ENCODE measurements around the gene GRID1.

Gene GRID1

GRCh38 chr10:86359111-86359510, 7.5 kb downstream of the GRID1 start:
- Histone ChIP-seq H3K27ac (ENCODE audit: low read depth, low read length, poor library complexity, severe bottlenecking) (no peak overlapping the region), H3K27me3 (ENCODE audit: insufficient read depth, low read length) (no peaks in the 10 kb centered on the region), H3K9me2 (ENCODE audit: low read depth, low read length) (no peaks in the 10 kb centered on the region), H3K4me2 (ENCODE audit: low read length) (no peak overlapping the region), H3K79me2 (ENCODE audit: insufficient read depth, low read length) (no peaks in the 10 kb centered on the region), H3K4me3 (ENCODE audit: low read depth, low read length, poor library complexity, severe bottlenecking) (no peak overlapping the region), H3K36me3 (ENCODE audit: insufficient read depth, low read length) (no peaks in the 10 kb centered on the region), H3K4me1 (ENCODE audit: insufficient read depth, low read length, severe bottlenecking) (no peaks in the 10 kb centered on the region), H3K9ac (ENCODE audit: low read length) (no peak overlapping the region), H2AFZ (ENCODE audit: low read length) (no peak overlapping the region), H3K9me3 (ENCODE audit: low read length) (no peaks in the 10 kb centered on the region), H4K20me1 (ENCODE audit: insufficient read depth, low read length) (no peaks in the 10 kb centered on the region), H3F3A (ENCODE audit: insufficient read depth, low read length) (no peaks in the 10 kb centered on the region)
- TF ChIP-seq EZH2 (IDR thresholded peaks at IDR 0.05; ENCODE audit: borderline replicate concordance, low read length) (no peak), CTCF (IDR thresholded peaks at IDR 0.05; ENCODE audit: low read length) (no peak)

- H3K4me3 ChIP-seq (ENCODE audit: low read depth, low read length, poor library complexity, severe bottlenecking), result no peak overlapping the region
- TF ChIP-seq CTCF (IDR thresholded peaks at IDR 0.05; ENCODE audit: low read length) (no peak), EZH2 (IDR thresholded peaks at IDR 0.05; ENCODE audit: borderline replicate concordance, low read length) (no peak)
- H3K9me3 ChIP-seq (ENCODE audit: low read length), result no peaks in the 10 kb centered on the region
- H2AFZ ChIP-seq (ENCODE audit: low read length), result no peak overlapping the region
- H3K9ac ChIP-seq (ENCODE audit: low read length), result no peak overlapping the region
- no peaks in the 10 kb centered on the region for H3K4me1 ChIP-seq (ENCODE audit: insufficient read depth, low read length, severe bottlenecking)
- H3K36me3 ChIP-seq (ENCODE audit: insufficient read depth, low read length), result no peaks in the 10 kb centered on the region
- H3K4me2 ChIP-seq (ENCODE audit: low read length), result no peak overlapping the region
- H3K27ac ChIP-seq (ENCODE audit: low read depth, low read length, poor library complexity, severe bottlenecking), result no peak overlapping the region
- H3K79me2 ChIP-seq (ENCODE audit: insufficient read depth, low read length), result no peaks in the 10 kb centered on the region
- H3F3A ChIP-seq (ENCODE audit: insufficient read depth, low read length), result no peaks in the 10 kb centered on the region
- H3K27me3 ChIP-seq (ENCODE audit: insufficient read depth, low read length), result 0 out of 2 replicates have a peak, but pooled peaks cover 2% of the 10 kb centered on the region
- no peaks in the 10 kb centered on the region for H4K20me1 ChIP-seq (ENCODE audit: insufficient read depth, low read length)
- no peaks in the 10 kb centered on the region for H3K9me2 ChIP-seq (ENCODE audit: low read depth, low read length)
Measured at GRCh38 chr10:86357676-86358075, 8.9 kb downstream of the GRID1 start.

- TF ChIP-seq EZH2 (IDR thresholded peaks at IDR 0.05; ENCODE audit: borderline replicate concordance, low read length) (no peak), CTCF (IDR thresholded peaks at IDR 0.05; ENCODE audit: low read length) (no peak)
- Histone ChIP-seq H3K27ac (ENCODE audit: low read depth, low read length, poor library complexity, severe bottlenecking) (no peak overlapping the region), H4K20me1 (ENCODE audit: insufficient read depth, low read length) (no peaks in the 10 kb centered on the region), H3K4me1 (ENCODE audit: insufficient read depth, low read length, severe bottlenecking) (no peaks in the 10 kb centered on the region), H3K9me2 (ENCODE audit: low read depth, low read length) (no peaks in the 10 kb centered on the region), H3K9ac (ENCODE audit: low read length) (no peak overlapping the region), H3K4me3 (ENCODE audit: low read depth, low read length, poor library complexity, severe bottlenecking) (no peak overlapping the region), H3K79me2 (ENCODE audit: insufficient read depth, low read length) (no peaks in the 10 kb centered on the region), H3F3A (ENCODE audit: insufficient read depth, low read length) (no peaks in the 10 kb centered on the region), H3K36me3 (ENCODE audit: insufficient read depth, low read length) (no peaks in the 10 kb centered on the region), H3K4me2 (ENCODE audit: low read length) (no peak overlapping the region), H3K27me3 (ENCODE audit: insufficient read depth, low read length) (0 out of 2 replicates have a peak, but pooled peaks cover 3% of the 10 kb centered on the region), H2AFZ (ENCODE audit: low read length) (no peak overlapping the region), H3K9me3 (ENCODE audit: low read length) (no peaks in the 10 kb centered on the region)
Measured at GRCh38 chr10:86357041-86357440, 9.6 kb downstream of the GRID1 start.
